Cardiac fibroblast (primary cell): ENCODE measurements around the gene MBD6.
"Not testable (repeated sequence)": the region's sequence is repeated elsewhere in the genome, so short reads cannot be mapped to it uniquely, and the experiment has no call there.

Source experiments
- DNase-seq, 2 donors: peaks; one replicate each; pipeline versions ENCODE4 v3.0.0 to v3.0.0-alpha.2; 2010; ENCODE audit warnings: low read depth in 2 of 2
- H3K4me3 ChIP-seq, 2 donors: replicated peaks in 1 of 2; 1 replicate in 1 of 2; 2 replicates in 1 of 2; pipeline ENCODE4 v1.5.1; 2011; ENCODE audit warnings: low read depth in 2 of 2, low read length in 2 of 2, mild to moderate bottlenecking in 2 of 2, moderate library complexity in 1 of 2
- CTCF ChIP-seq: IDR thresholded peaks from one replicate; pipeline ENCODE4 v1.5.1; 2011; ENCODE audit warnings: low read depth, mild to moderate bottlenecking, low read length, inconsistent platforms

Gene MBD6

GRCh38 chr12:57488402-57489156 is 34.0 kb upstream of the MBD6 start:
- no peak for DNase-seq
- H3K4me3 ChIP-seq = peak overlapping the region; percentile 99
- no peak for TF ChIP-seq CTCF

GRCh38 chr12:57489157-57489641 is 33.4 kb upstream of the MBD6 start:
- no peak for TF ChIP-seq CTCF
- peak in 1 of 2 donors; percentile 37 for DNase-seq

GRCh38 chr12:57490126-57490525 is 32.5 kb upstream of the MBD6 start:
- DNase-seq = no peak
- no peak for TF ChIP-seq CTCF
- no peak overlapping the region for H3K4me3 ChIP-seq

More at GRCh38 chr12:57489157-57489641, 33.4 kb upstream of the MBD6 start:
- peak overlapping the region; percentile 99 for H3K4me3 ChIP-seq

GRCh38 chr12:57491393-57492280 is 31.0 kb upstream of the MBD6 start:
- DNase-seq = no peak
- peak; percentile 15 for TF ChIP-seq CTCF
- no peak overlapping the region for H3K4me3 ChIP-seq

- not testable (repeated sequence) for DNase-seq, H3K4me3 ChIP-seq
Measured at GRCh38 chr12:57495051-57495701, 27.4 kb upstream of the MBD6 start.

GRCh38 chr12:57496822-57497221 is 25.8 kb upstream of the MBD6 start:
- no peak overlapping the region for H3K4me3 ChIP-seq
- no peak for DNase-seq
- no peak for TF ChIP-seq CTCF
